H1 (cell line): ENCODE data around the gene FPGS. TPM values are rescaled to one million over a fixed set of nuclear protein-coding genes. Genes with fewer than 3 reads are reported as not detected.

Experiments
- CTCF ChIA-PET: fragments of 300-600 bp; sonication (Branson Sonifier 250); formaldehyde crosslinking; loops from one replicate; lab custom pipeline; 2021; ENCODE audit not compliant: partially characterized antibody; lab: Charles Lee
- POLR2A ChIA-PET: fragments of 300-600 bp; sonication (Branson Sonifier 250); formaldehyde crosslinking; loops from one replicate; lab custom pipeline; 2021; ENCODE audit warnings: inconsistent platforms; ENCODE audit not compliant: partially characterized antibody; lab: Charles Lee
- DNase-seq, 2 experiments: peaks; one replicate each; pipeline versions ENCODE4 v3.0.0 to v3.0.0-alpha.2; 2010 to 2022; ENCODE audit warnings: low spot score in 2 of 2, low read depth in 1 of 2, mixed read lengths in 1 of 2
- FAIRE-seq: peaks from 2 replicates; lab custom pipeline; 2011; peaks lifted over from hg19 to GRCh38; lab: Jason Lieb, UNC
- H2AFZ ChIP-seq: 2 replicates; pipeline ENCODE4 v1.8.1; 2012; ENCODE audit warnings: low read length, inconsistent platforms
- H2AK5ac ChIP-seq: 2 replicates; pipeline ENCODE4 v1.6.1; 2013; ENCODE audit warnings: low read depth, low read length
- H2BK120ac ChIP-seq: replicated peaks from 2 replicates; pipeline ENCODE3; 2013; ENCODE audit warnings: low read depth, low read length, inconsistent platforms
- H2BK12ac ChIP-seq: 2 replicates; pipeline ENCODE4 v1.6.1; 2013; ENCODE audit warnings: low read depth, low read length
- H2BK15ac ChIP-seq: 2 replicates; pipeline ENCODE4 v1.6.1; 2013; ENCODE audit warnings: low read length
- H2BK20ac ChIP-seq: 2 replicates; pipeline ENCODE4 v1.6.1; 2013; ENCODE audit warnings: low read length
- H2BK5ac ChIP-seq: 2 replicates; pipeline ENCODE4 v1.6.1; 2013; ENCODE audit warnings: low read depth, low read length
- H3K14ac ChIP-seq: 2 replicates; pipeline ENCODE4 v1.6.1; 2013; ENCODE audit warnings: inconsistent platforms; ENCODE audit not compliant: insufficient read length
- H3K18ac ChIP-seq: 2 replicates; pipeline ENCODE4 v1.6.1; 2013; ENCODE audit warnings: low read length; ENCODE audit errors: extremely low read depth
- H3K23ac ChIP-seq: 2 replicates; pipeline ENCODE4 v1.6.1; 2013; ENCODE audit warnings: inconsistent platforms; ENCODE audit not compliant: insufficient read length
- H3K23me2 ChIP-seq: 2 replicates; pipeline ENCODE4 v1.6.1; 2013; ENCODE audit warnings: low read depth, low read length
- H3K27ac ChIP-seq: 2 replicates; pipeline ENCODE4 v1.6.1; 2011; ENCODE audit warnings: low read depth, low read length, inconsistent platforms
- H3K27me3 ChIP-seq, 4 experiments: replicated peaks in 1 of 4; 1 replicate in 1 of 4; 2 replicates in 3 of 4; pipeline versions ENCODE4 v1.6.1 to v1.8.1; 2011 to 2013; ENCODE audit warnings: low read length in 3 of 4, mild to moderate bottlenecking in 3 of 4, inconsistent platforms in 2 of 4, mixed read lengths in 2 of 4, moderate library complexity in 1 of 4; ENCODE audit not compliant: control insufficient read depth in 3 of 4, insufficient read depth in 3 of 4; ENCODE audit errors: extremely low read depth in 1 of 4
- H3K36me3 ChIP-seq, 4 experiments: 2 replicates each; pipeline versions ENCODE4 v1.6.1 to v1.8.1; 2011 to 2013; ENCODE audit warnings: mild to moderate bottlenecking in 4 of 4, low read length in 3 of 4, moderate library complexity in 2 of 4, control low read depth in 1 of 4, inconsistent platforms in 1 of 4; ENCODE audit not compliant: insufficient read depth in 4 of 4, control insufficient read depth in 2 of 4
- H3K4ac ChIP-seq: replicated peaks from 2 replicates; pipeline ENCODE3; 2013; ENCODE audit warnings: low read length, low read depth, mixed read lengths, inconsistent platforms; ENCODE audit not compliant: insufficient read length
- H3K4me1 ChIP-seq, 4 experiments: replicated peaks in 1 of 4; 1 replicate in 1 of 4; 2 replicates in 3 of 4; pipeline versions ENCODE4 v1.6.1 to v1.8.1; 2011 to 2013; ENCODE audit warnings: low read length in 3 of 4, inconsistent platforms in 2 of 4, mixed read lengths in 1 of 4; ENCODE audit not compliant: insufficient read depth in 4 of 4, control insufficient read depth in 3 of 4
- H3K4me2 ChIP-seq, 2 experiments: 2 replicates each; pipeline versions ENCODE4 v1.6.1 to v1.8.1; 2011 to 2013; ENCODE audit warnings: low read depth in 2 of 2, low read length in 2 of 2, control low read depth in 1 of 2, inconsistent platforms in 1 of 2, mild to moderate bottlenecking in 1 of 2; ENCODE audit not compliant: insufficient read depth in 1 of 2
- H3K4me3 ChIP-seq, 4 experiments: fragments of 200-600, 300-600 bp in 1 of 4; sonication (generic), shearing (Covaris generic), sonication (Bioruptor Twin) in 1 of 4; 2 replicates each; pipeline versions ENCODE4 v1.5.1 to v1.8.1; 2011 to 2016; ENCODE audit warnings: low read length in 4 of 4, low read depth in 3 of 4, control low read depth in 2 of 4, inconsistent platforms in 2 of 4, mild to moderate bottlenecking in 2 of 4, mixed read lengths in 1 of 4, moderate library complexity in 1 of 4; ENCODE audit not compliant: insufficient read depth in 2 of 4; ENCODE audit errors: extremely low read depth in 1 of 4
- H3K56ac ChIP-seq: replicated peaks from 2 replicates; pipeline ENCODE3; 2013; ENCODE audit warnings: low read depth, mild to moderate bottlenecking, mixed read lengths, low read length, inconsistent platforms; ENCODE audit not compliant: insufficient read length
- H3K79me1 ChIP-seq: 2 replicates; pipeline ENCODE4 v1.6.1; 2013; ENCODE audit warnings: low read depth, low read length, control low read depth
- H3K79me2 ChIP-seq, 2 experiments: 2 replicates each; pipeline versions ENCODE4 v1.6.1 to v1.8.1; 2012 to 2013; ENCODE audit warnings: low read length in 2 of 2, mild to moderate bottlenecking in 2 of 2, inconsistent platforms in 1 of 2; ENCODE audit not compliant: insufficient read depth in 2 of 2, control insufficient read depth in 1 of 2
- H3K9ac ChIP-seq, 4 experiments: replicated peaks in 1 of 4; 1 replicate in 1 of 4; 2 replicates in 3 of 4; pipeline versions ENCODE4 v1.6.1 to v1.8.1; 2011 to 2013; ENCODE audit warnings: low read depth in 3 of 4, low read length in 3 of 4, control low read depth in 2 of 4, mild to moderate bottlenecking in 2 of 4, moderate library complexity in 2 of 4, inconsistent platforms in 1 of 4; ENCODE audit errors: extremely low read depth in 1 of 4
- H3K9me3 ChIP-seq, 2 experiments: 2 replicates each; pipeline versions ENCODE4 v1.6.1 to v1.8.1; 2012 to 2013; ENCODE audit warnings: mild to moderate bottlenecking in 2 of 2, moderate library complexity in 2 of 2, control low read depth in 1 of 2, inconsistent platforms in 1 of 2, low read depth in 1 of 2, low read length in 1 of 2, mixed read lengths in 1 of 2; ENCODE audit not compliant: insufficient read depth in 2 of 2
- H4K20me1 ChIP-seq, 2 experiments: replicated peaks in 1 of 2; 2 replicates each; pipeline versions ENCODE3 to v1.8.1; 2011 to 2013; ENCODE audit warnings: inconsistent platforms in 2 of 2, low read length in 2 of 2, mild to moderate bottlenecking in 1 of 2; ENCODE audit not compliant: insufficient read depth in 2 of 2, control insufficient read depth in 1 of 2
- H4K5ac ChIP-seq: 2 replicates; pipeline ENCODE4 v1.6.1; 2013; ENCODE audit warnings: low read length, low read depth, mixed read lengths, inconsistent platforms; ENCODE audit not compliant: insufficient read length
- H4K8ac ChIP-seq: 2 replicates; pipeline ENCODE4 v1.8.0; 2013; ENCODE audit warnings: mild to moderate bottlenecking, moderate library complexity, low read length, inconsistent platforms; ENCODE audit not compliant: insufficient read depth; ENCODE audit errors: extremely low read depth
- H4K91ac ChIP-seq: replicated peaks from 2 replicates; pipeline ENCODE3; 2013; ENCODE audit warnings: low read length, mixed read lengths, inconsistent platforms; ENCODE audit not compliant: insufficient read length
- RXRA ChIP-seq: IDR thresholded peaks from 2 replicates; pipeline ENCODE4 v1.6.1; 2011; ENCODE audit warnings: low read depth, mild to moderate bottlenecking, low read length, moderate library complexity; ENCODE audit not compliant: insufficient read depth
- YY1 ChIP-seq: IDR thresholded peaks from 2 replicates; pipeline ENCODE4 v1.6.1; 2011; ENCODE audit warnings: low read depth, mild to moderate bottlenecking, low read length
- WGBS, 2 experiments: shearing (Covaris generic) in 1 of 2; methylation state at CpG; one replicate each; pipeline versions ENCODE4 v1.1.6 to v1.1.7; 2013 to 2015; ENCODE audit warnings: low lambda C conversion rate in 2 of 2, mixed read lengths in 2 of 2, inconsistent platforms in 1 of 2, low coverage in 1 of 2, missing lambda C conversion rate in 1 of 2; ENCODE audit not compliant: insufficient replicate concordance in 2 of 2, insufficient coverage in 1 of 2, insufficient read length in 1 of 2; ENCODE audit errors: extremely low coverage in 1 of 2, missing lambda C conversion rate in 1 of 2; 5-methylcytosine and 5-hydroxymethylcytosine counted together
- long read RNA-seq, 2 experiments: library from RNA in 1 of 2; library from capped mRNA in 1 of 2; stranded (forward); transcript quantifications; one replicate each; pipeline ENCODE4 v2.0.0, GENCODE V29; 2021; ENCODE audit warnings: inconsistent platforms in 1 of 2
- polyA minus RNA-seq, 3 experiments: library from RNA; depleted of rRNA, polyadenylated mRNA; stranded (reverse); fragments of >200 nt; gene quantifications; 1 replicate in 2 of 3; 2 replicates in 1 of 3; pipeline ENCODE4 v1.2.3, GENCODE V29; 2011
- polyA plus RNA-seq, 7 experiments: library from polyadenylated mRNA; depleted of rRNA in 3 of 7; stranded (reverse) in 5 of 7; unstranded in 2 of 7; fragments of >200 nt in 5 of 7; fragments of 200-250 nt in 2 of 7; gene quantifications; 1 replicate in 5 of 7; 2 replicates in 1 of 7; 4 replicates in 1 of 7; pipeline versions ENCODE4 v1.2.1 to v1.2.3, GENCODE V29; 2011 to 2013; ENCODE audit warnings: missing spikeins in 2 of 7, mixed read lengths in 2 of 7
- total RNA-seq: library from RNA; stranded (reverse); fragmentation: NEBNext Ultra II Directional; extraction: Animal tissue kit (Norgen Biotek cat#: 25700); gene quantifications from 2 replicates; pipeline ENCODE4 v1.2.1, GENCODE V29; 2021
- TF ChIP-seq, protein P1 (sequence below): IDR thresholded peaks from 2 replicates; pipeline ENCODE4 v1.6.1; 2012; ENCODE audit warnings: low read length, inconsistent platforms

FPGS gene, protein sequence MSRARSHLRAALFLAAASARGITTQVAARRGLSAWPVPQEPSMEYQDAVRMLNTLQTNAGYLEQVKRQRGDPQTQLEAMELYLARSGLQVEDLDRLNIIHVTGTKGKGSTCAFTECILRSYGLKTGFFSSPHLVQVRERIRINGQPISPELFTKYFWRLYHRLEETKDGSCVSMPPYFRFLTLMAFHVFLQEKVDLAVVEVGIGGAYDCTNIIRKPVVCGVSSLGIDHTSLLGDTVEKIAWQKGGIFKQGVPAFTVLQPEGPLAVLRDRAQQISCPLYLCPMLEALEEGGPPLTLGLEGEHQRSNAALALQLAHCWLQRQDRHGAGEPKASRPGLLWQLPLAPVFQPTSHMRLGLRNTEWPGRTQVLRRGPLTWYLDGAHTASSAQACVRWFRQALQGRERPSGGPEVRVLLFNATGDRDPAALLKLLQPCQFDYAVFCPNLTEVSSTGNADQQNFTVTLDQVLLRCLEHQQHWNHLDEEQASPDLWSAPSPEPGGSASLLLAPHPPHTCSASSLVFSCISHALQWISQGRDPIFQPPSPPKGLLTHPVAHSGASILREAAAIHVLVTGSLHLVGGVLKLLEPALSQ
- 62.4 and 63.7 TPM in 2 replicates for total RNA-seq
- 83.0 and 125 TPM in 2 replicates for polyA plus RNA-seq (2011; rRNA removed)
- 71.0 TPM for polyA plus RNA-seq (2011; cell fraction: cytosol; rRNA removed)
- polyA plus RNA-seq (2011; cell fraction: nucleus; rRNA removed): 156 TPM
- polyA plus RNA-seq (2012, experiment 1 of 2): 56.8 to 70.0 TPM (median 66.4 TPM) in 4 replicates
- 58.0 TPM for polyA plus RNA-seq (2012, experiment 2 of 2)
- 38.7 TPM for polyA plus RNA-seq (2013, experiment 1 of 2)
- 35.7 TPM for polyA plus RNA-seq (2013, experiment 2 of 2)
- polyA minus RNA-seq (2011; rRNA and poly(A)+ RNA removed): 55.2 and 85.0 TPM in 2 replicates
- polyA minus RNA-seq (2011; cell fraction: cytosol; rRNA and poly(A)+ RNA removed): 72.3 TPM
- 52.7 TPM for polyA minus RNA-seq (2011; cell fraction: nucleus; rRNA and poly(A)+ RNA removed)
- long read RNA-seq, experiment 1, transcript FPGS-203 (15 exons, 2,279 nt): major isoform, 29 of 73 reads
- long read RNA-seq, experiment 1, partial matches to known transcripts: 29 of 73 reads
- long read RNA-seq, experiment 1, other reads (novel, unspliced or antisense): 12 of 73 reads
- long read RNA-seq, experiment 2, partial matches to known transcripts: 3 of 3 reads
- long read RNA-seq, experiment 2, other reads (novel, unspliced or antisense): 0 of 3 reads

DNA sequence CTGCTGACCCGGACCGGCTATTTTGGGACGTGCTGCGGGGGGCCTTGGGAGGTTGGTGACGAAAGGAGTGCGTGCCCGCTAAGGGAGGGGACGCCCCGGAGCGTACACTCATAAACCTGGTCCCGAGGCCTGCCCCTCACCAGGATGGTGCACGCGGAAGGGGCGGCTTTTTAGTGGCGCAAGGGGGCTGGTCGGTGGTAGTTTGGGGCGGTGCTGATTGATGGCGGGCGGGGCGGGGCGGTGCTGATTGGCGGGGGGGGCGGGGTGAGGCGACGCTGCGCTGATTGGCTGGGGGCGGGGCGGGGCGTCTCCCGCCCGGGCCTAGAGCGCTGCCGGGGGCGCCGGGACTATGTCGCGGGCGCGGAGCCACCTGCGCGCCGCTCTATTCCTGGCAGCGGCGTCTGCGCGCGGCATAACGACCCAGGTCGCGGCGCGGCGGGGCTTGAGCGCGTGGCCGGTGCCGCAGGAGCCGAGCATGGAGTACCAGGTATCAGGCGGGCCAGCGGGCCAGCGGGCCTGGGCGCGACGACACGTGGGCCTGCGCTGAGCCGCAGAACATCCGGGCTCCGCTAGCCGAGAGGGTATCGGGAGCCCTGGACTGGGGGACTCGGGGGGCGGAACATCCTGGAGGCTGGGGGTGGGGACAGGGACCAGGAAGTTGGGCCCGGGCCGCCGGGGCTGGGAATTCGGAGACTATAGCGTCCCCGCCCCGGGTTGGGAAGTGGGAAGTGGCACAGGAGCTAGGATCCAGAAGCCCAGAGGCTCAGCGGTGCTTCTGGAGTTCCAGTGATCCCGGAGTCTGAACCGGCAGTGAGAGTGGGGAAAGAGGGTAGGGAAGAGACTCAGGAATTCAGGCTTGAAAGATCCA lies at the start of gene FPGS:
FPGS (plus strand) TSS at position 307 of the 868 bp plus-strand sequence; CDS start at position 350, 43 bp downstream.
- H2AFZ ChIP-seq: no peak within 1 kb of the TSS
- H3K4me2 ChIP-seq: peak within 1 kb of the TSS; percentile 85 to 96
- no peak within 1 kb of the TSS for H3K23ac ChIP-seq
- DNase-seq (peak; percentile 65 to 88), FAIRE-seq (no peak)
- H3K4ac ChIP-seq: peak within 1 kb of the TSS; percentile 57
- peak within 1 kb of the TSS; percentile 82 to 97 (median 93) for H3K9ac ChIP-seq
- peaks cover 7% of the 10 kb centered on the region for H3K79me1 ChIP-seq
- H3K18ac ChIP-seq: peak within 1 kb of the TSS; percentile 90
- ChIA-PET CTCF (interaction anchor here (0.6 to 4.4 kb wide), 14 partner anchors 11 to 112 kb away, joined by 3 to 19 read pairs (median 4); partner anchors contain the start of genes AK1 and SH2D3C), POLR2A (interaction anchor here (0.5 to 10.3 kb wide), 24 partner anchors 9 to 352 kb away, joined by 3 to 140 read pairs (median 4); partner anchors contain the start of genes CDK9, LRSAM1, PIP5KL1 and RPL12)
- peak within 1 kb of the TSS; percentile 85 for H2BK5ac ChIP-seq
- peaks cover 5 to 9% (median 6%) of the 10 kb centered on the region in 4 experiments; a peak in 6 of 7 replicates for H3K4me1 ChIP-seq
- H3K79me2 ChIP-seq: peaks cover 0 to 15% of the 10 kb centered on the region in 2 experiments; a peak in 2 of 4 replicates
- H4K5ac ChIP-seq: peak within 1 kb of the TSS; percentile 93
- no peak within 1 kb of the TSS for H2BK120ac ChIP-seq
- H4K91ac ChIP-seq: peak within 1 kb of the TSS; percentile 99
- H3K27me3 ChIP-seq: no peaks in the 10 kb centered on the region
- H3K27ac ChIP-seq: peak within 1 kb of the TSS; percentile 87
- peaks cover 0 to 7% (median 4%) of the 10 kb centered on the region in 4 experiments; a peak in 4 of 8 replicates for H3K36me3 ChIP-seq
- H2BK12ac ChIP-seq: no peak within 1 kb of the TSS
- H4K20me1 ChIP-seq: peaks cover 2 to 3% of the 10 kb centered on the region in 2 experiments
- H4K8ac ChIP-seq: peak within 1 kb of the TSS; percentile 98; the same call in 1 of the 2 replicates
- 3% methylated on average over 54 of the region's 83 CpGs; no CpG with 5 or more reads in 1 of the 2 experiments for WGBS, 2 experiments
- no peak within 1 kb of the TSS; the same call in 1 of the 2 replicates for H2BK15ac ChIP-seq
- peak within 1 kb of the TSS; percentile 81 for H3K56ac ChIP-seq
- H3K4me3 ChIP-seq: peak within 1 kb of the TSS; percentile 61 to 86 (median 81)
- H2AK5ac ChIP-seq: no peak within 1 kb of the TSS
- peaks cover 8% of the 10 kb centered on the region; the same call in 1 of the 2 replicates for H3K23me2 ChIP-seq
- no peak within 1 kb of the TSS for H2BK20ac ChIP-seq
- H3K14ac ChIP-seq: no peak within 1 kb of the TSS
- H3K9me3 ChIP-seq: no peaks in the 10 kb centered on the region
- TF ChIP-seq, protein P1, sequence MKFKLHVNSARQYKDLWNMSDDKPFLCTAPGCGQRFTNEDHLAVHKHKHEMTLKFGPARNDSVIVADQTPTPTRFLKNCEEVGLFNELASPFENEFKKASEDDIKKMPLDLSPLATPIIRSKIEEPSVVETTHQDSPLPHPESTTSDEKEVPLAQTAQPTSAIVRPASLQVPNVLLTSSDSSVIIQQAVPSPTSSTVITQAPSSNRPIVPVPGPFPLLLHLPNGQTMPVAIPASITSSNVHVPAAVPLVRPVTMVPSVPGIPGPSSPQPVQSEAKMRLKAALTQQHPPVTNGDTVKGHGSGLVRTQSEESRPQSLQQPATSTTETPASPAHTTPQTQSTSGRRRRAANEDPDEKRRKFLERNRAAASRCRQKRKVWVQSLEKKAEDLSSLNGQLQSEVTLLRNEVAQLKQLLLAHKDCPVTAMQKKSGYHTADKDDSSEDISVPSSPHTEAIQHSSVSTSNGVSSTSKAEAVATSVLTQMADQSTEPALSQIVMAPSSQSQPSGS: no peak
- no peak for TF ChIP-seq YY1
- TF ChIP-seq RXRA: no peak
